WERI-Rb-1 (cell line): Measurements from ENCODE around the gene MYO5A.

Source experiments
- DNase-seq: peaks from one replicate; pipeline ENCODE4 v3.0.0-alpha.2; 2020
- H3K27ac ChIP-seq: fragments of 250-450 bp; sonication (Bioruptor Pico); 2 replicates; pipeline ENCODE4 v1.5.1; 2020; ENCODE audit warnings: mild to moderate bottlenecking, moderate library complexity
- H3K27me3 ChIP-seq: fragments of 250-450 bp; sonication (Bioruptor Pico); 2 replicates; pipeline ENCODE4 v1.5.1; 2021; ENCODE audit warnings: mild to moderate bottlenecking, low read depth, moderate library complexity; ENCODE audit not compliant: insufficient read depth, severe bottlenecking
- H3K36me3 ChIP-seq: fragments of 250-450 bp; sonication (Bioruptor Pico); 2 replicates; pipeline ENCODE4 v1.5.1; 2020; ENCODE audit warnings: mild to moderate bottlenecking, moderate library complexity
- H3K4me3 ChIP-seq: 2 replicates; pipeline ENCODE4 v1.5.1; 2011; ENCODE audit warnings: low read depth, mild to moderate bottlenecking, control low read depth, low read length
- H3K9me3 ChIP-seq: fragments of 250-450 bp; sonication (Bioruptor Pico); 2 replicates; pipeline ENCODE4 v1.5.1; 2021; ENCODE audit warnings: mild to moderate bottlenecking, moderate library complexity; ENCODE audit not compliant: severe bottlenecking
- TF ChIP-seq, protein P1 (sequence below): IDR thresholded peaks from 2 replicates; pipeline ENCODE4 v1.5.1; 2011; ENCODE audit warnings: low read depth, mild to moderate bottlenecking, control low read depth, inconsistent platforms, low read length

The MYO5A gene

DNA sequence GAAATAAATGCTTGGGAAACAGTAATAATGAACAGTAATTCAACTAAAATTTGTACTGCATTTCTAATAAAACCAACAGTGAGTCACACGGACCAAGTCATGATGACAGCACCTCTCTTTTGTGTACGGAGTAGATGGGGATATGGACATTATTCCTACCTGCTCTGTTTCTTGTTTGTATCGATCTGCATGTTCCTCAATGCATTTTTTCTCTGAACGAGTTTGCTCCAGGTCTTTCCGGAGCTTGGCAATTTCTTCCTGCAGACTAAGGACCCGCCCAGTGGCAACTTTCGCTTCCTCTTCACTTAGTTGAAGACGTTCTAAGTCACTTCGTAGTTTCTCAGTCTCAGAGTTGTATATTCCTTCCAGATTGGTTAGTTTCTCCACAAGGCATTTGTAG, 158.7 kb downstream of the MYO5A start:
- no peaks in the 10 kb centered on the region for H3K27me3 ChIP-seq
- peaks cover 12% of the 10 kb centered on the region for H3K36me3 ChIP-seq
- no peak for DNase-seq
- TF ChIP-seq, protein P1, sequence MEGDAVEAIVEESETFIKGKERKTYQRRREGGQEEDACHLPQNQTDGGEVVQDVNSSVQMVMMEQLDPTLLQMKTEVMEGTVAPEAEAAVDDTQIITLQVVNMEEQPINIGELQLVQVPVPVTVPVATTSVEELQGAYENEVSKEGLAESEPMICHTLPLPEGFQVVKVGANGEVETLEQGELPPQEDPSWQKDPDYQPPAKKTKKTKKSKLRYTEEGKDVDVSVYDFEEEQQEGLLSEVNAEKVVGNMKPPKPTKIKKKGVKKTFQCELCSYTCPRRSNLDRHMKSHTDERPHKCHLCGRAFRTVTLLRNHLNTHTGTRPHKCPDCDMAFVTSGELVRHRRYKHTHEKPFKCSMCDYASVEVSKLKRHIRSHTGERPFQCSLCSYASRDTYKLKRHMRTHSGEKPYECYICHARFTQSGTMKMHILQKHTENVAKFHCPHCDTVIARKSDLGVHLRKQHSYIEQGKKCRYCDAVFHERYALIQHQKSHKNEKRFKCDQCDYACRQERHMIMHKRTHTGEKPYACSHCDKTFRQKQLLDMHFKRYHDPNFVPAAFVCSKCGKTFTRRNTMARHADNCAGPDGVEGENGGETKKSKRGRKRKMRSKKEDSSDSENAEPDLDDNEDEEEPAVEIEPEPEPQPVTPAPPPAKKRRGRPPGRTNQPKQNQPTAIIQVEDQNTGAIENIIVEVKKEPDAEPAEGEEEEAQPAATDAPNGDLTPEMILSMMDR: no peak
- H3K27ac ChIP-seq: no peak overlapping the region
- no peaks in the 10 kb centered on the region for H3K9me3 ChIP-seq
- H3K4me3 ChIP-seq: no peak overlapping the region

DNA sequence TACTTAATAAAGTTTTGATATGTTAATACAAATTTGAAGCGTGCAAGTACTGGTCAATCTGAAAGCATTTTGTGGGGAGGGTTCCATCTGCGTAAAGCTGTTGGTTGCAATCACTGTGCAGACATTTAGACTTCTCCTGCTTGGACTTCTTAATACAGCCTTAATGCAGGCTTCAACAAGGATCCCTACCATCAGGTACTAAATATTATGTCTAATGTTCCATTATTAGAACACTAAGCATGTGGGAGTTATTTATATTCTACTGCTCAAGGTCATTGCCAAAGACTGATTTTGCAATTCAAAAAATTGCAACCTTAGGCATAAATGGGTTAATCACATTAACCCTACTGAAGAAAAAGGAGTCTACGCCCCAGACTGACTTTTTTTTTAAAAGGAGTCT, 159.2 kb downstream of the MYO5A start:
- TF ChIP-seq, protein P1: no peak

DNA sequence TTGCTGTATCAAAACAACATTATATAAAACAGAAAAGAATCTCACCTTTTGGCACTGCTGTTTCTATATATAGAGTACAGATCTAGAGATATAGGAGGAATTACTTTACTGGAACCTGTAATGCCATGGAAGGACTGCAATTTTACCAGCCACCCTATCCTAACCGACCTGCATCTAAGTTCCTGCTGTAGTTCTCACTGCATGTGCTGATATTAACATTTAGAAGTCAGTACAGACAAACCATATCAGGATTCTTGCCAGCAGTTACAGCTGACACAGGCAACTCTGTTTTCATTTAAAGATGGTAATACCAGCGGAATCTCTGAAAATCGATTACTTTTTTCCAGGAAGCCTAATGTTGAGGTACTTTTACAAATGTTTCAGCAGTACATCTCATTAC, 159.7 kb downstream of the MYO5A start:
- Histone ChIP-seq H3K27me3 (no peaks in the 10 kb centered on the region), H3K27ac (no peak overlapping the region), H3K36me3 (peaks cover 6% of the 10 kb centered on the region), H3K4me3 (no peak overlapping the region), H3K9me3 (no peaks in the 10 kb centered on the region)
- TF ChIP-seq, protein P1: no peak
- DNase-seq: no peak

More for the DNA sequence above, 159.2 kb downstream of the MYO5A start:
- Histone ChIP-seq H3K36me3 (peaks cover 7% of the 10 kb centered on the region), H3K27me3 (no peaks in the 10 kb centered on the region), H3K9me3 (no peaks in the 10 kb centered on the region), H3K4me3 (no peak overlapping the region), H3K27ac (no peak overlapping the region)
- DNase-seq: no peak

DNA sequence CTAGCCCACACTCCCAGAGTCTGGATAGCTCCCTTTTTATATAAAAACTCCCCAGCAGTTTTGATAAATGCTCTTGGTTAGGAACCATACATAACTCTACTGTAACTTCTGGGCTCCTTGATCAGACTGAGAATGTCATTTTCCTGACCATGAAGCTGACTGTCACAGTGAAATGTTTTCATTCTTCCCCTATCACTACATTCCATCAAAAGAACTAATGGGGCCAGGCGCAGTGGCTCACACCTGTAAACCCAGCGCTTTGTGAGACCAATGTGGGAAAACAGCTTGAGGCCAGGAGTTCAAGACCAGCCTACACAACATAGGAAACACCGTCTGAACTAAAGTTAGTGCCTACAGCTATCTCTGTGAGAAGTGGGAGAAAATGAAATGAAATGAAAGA, 160.3 kb downstream of the MYO5A start:
- no peak for DNase-seq
- Histone ChIP-seq H3K27ac (no peak overlapping the region), H3K4me3 (no peak overlapping the region), H3K36me3 (peaks cover 6% of the 10 kb centered on the region), H3K9me3 (no peaks in the 10 kb centered on the region), H3K27me3 (no peaks in the 10 kb centered on the region)
- TF ChIP-seq, protein P1: no peak

DNA sequence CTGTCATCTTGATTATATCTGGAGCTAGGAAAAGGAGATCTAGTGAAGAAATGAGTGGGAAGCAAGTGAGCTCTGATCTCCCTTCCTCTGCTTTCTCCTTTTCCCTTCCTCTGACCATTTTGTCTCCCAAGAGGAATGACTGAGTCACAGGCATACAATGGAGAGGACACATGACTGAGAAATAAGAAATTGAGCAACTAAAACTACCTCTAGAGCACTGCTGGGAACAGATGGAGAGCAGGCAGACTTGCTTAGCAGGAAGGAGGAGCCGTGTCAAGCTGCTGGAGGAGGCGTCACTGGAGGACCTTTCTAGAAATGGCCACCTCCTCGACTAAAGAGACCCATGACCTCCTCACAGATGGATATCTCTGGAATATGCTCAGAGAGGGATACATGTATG, 166.2 kb downstream of the MYO5A start:
- TF ChIP-seq, protein P1: no peak
- Histone ChIP-seq H3K27ac (no peak overlapping the region), H3K4me3 (no peak overlapping the region), H3K36me3 (no peaks in the 10 kb centered on the region), H3K27me3 (no peaks in the 10 kb centered on the region), H3K9me3 (no peaks in the 10 kb centered on the region)
- DNase-seq: no peak

DNA sequence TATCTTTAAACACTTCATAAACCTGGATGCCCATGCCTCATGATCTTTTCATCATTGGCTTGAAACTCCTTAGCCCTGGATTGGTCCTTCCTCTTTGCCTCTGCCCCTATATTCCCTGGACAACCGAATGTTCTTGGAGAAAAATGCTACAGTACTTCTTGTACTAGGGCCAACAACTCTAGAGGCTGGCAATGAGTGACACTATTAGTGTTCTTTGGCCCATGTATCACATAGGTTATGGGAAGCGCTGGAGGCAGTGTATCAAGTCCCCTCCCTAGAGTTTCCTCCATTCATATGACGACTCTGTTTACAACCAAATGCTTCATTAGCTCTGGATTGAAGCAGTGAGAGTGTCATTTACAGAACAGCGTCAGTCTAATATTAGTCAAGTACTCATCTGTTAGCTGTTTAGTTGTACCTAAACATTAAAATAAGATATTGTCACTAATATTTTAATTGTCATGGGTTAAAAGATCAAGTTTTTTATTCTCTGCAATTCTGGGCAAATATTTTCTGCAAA, 166.6 kb downstream of the MYO5A start:
- no peaks in the 10 kb centered on the region for H3K27me3 ChIP-seq
- H3K4me3 ChIP-seq: no peak overlapping the region
- TF ChIP-seq, protein P1: no peak
- no peak overlapping the region for H3K27ac ChIP-seq
- no peaks in the 10 kb centered on the region for H3K9me3 ChIP-seq
- DNase-seq: no peak
- no peaks in the 10 kb centered on the region for H3K36me3 ChIP-seq
